ENCODE measurements around the gene CPNE1.

Gene CPNE1

GRCh38 chr20:35629427-35630145 lies 35.1 kb downstream of the CPNE1 start:
- DNase-seq, result no peak

GRCh38 chr20:35627121-35627520 lies 37.6 kb downstream of the CPNE1 start:
- no peak for DNase-seq
- in situ Hi-C loops (cut with HindIII; ENCODE audit: low pct_ligation_motif_present, low pct_unique_long_range_greater_than_20kb, low sequenced_read_pairs), result no loop called here

More at GRCh38 chr20:35629427-35630145, 35.1 kb downstream of the CPNE1 start:
- in situ Hi-C loops (cut with HindIII; ENCODE audit: low pct_ligation_motif_present, low pct_unique_long_range_greater_than_20kb, low sequenced_read_pairs), result no loop called here

GRCh38 chr20:35626386-35627001 lies 38.2 kb downstream of the CPNE1 start:
- in situ Hi-C loops (cut with HindIII; ENCODE audit: low pct_ligation_motif_present, low pct_unique_long_range_greater_than_20kb, low sequenced_read_pairs), result no loop called here
- DNase-seq, result no peak

- DNase-seq, result no peak
- in situ Hi-C loops (cut with HindIII; ENCODE audit: low pct_ligation_motif_present, low pct_unique_long_range_greater_than_20kb, low sequenced_read_pairs), result no loop called here
Observed at GRCh38 chr20:35625584-35626385, 38.9 kb downstream of the CPNE1 start.

- in situ Hi-C loops (cut with HindIII; ENCODE audit: low pct_ligation_motif_present, low pct_unique_long_range_greater_than_20kb, low sequenced_read_pairs), result no loop called here
- no peak for DNase-seq
Observed at GRCh38 chr20:35621560-35621946, 43.1 kb downstream of the CPNE1 start.

- in situ Hi-C loops (cut with HindIII; ENCODE audit: low pct_ligation_motif_present, low pct_unique_long_range_greater_than_20kb, low sequenced_read_pairs), result no loop called here
- DNase-seq, result no peak
Observed at GRCh38 chr20:35620818-35621559, 43.7 kb downstream of the CPNE1 start.

- DNase-seq, result peak; percentile 91
- in situ Hi-C loops (cut with HindIII; ENCODE audit: low pct_ligation_motif_present, low pct_unique_long_range_greater_than_20kb, low sequenced_read_pairs), result no loop called here
Observed at GRCh38 chr20:35619196-35620095, 45.3 kb downstream of the CPNE1 start.

- in situ Hi-C loops (cut with HindIII; ENCODE audit: low pct_ligation_motif_present, low pct_unique_long_range_greater_than_20kb, low sequenced_read_pairs), result no loop called here
- DNase-seq, result peak; percentile 44
Observed at GRCh38 chr20:35618263-35619131, 46.2 kb downstream of the CPNE1 start.

- peak; percentile 71 for DNase-seq
Observed at GRCh38 chr20:35617397-35618262, 47.1 kb downstream of the CPNE1 start.

GRCh38 chr20:35616465-35617396 lies 48.0 kb downstream of the CPNE1 start:
- in situ Hi-C loops (cut with HindIII; ENCODE audit: low pct_ligation_motif_present, low pct_unique_long_range_greater_than_20kb, low sequenced_read_pairs), result no loop called here
- peak; percentile 84 for DNase-seq

More at GRCh38 chr20:35617397-35618262, 47.1 kb downstream of the CPNE1 start:
- in situ Hi-C loops (cut with HindIII; ENCODE audit: low pct_ligation_motif_present, low pct_unique_long_range_greater_than_20kb, low sequenced_read_pairs), result no loop called here

GRCh38 chr20:35615667-35616464 lies 48.8 kb downstream of the CPNE1 start, which contains the start of gene SPAG4:
Gene SPAG4, plus strand, starts transcription at chr20:35615829. Its CDS starts 175 bp downstream, at chr20:35616004.
- DNase-seq, result peak; percentile 98
- in situ Hi-C loops (cut with HindIII; ENCODE audit: low pct_ligation_motif_present, low pct_unique_long_range_greater_than_20kb, low sequenced_read_pairs), result no loop called here

GRCh38 chr20:35611482-35611881 lies 53.2 kb downstream of the CPNE1 start:
- DNase-seq, result no peak
- in situ Hi-C loops (cut with HindIII; ENCODE audit: low pct_ligation_motif_present, low pct_unique_long_range_greater_than_20kb, low sequenced_read_pairs), result no loop called here

GRCh38 chr20:35610833-35611427 lies 53.8 kb downstream of the CPNE1 start:
- in situ Hi-C loops (cut with HindIII; ENCODE audit: low pct_ligation_motif_present, low pct_unique_long_range_greater_than_20kb, low sequenced_read_pairs), result no loop called here
- DNase-seq, result no peak

Measured in ACHN (cell line).